Measurements from ENCODE around the gene EXOC4.

EXOC4 gene

DNA sequence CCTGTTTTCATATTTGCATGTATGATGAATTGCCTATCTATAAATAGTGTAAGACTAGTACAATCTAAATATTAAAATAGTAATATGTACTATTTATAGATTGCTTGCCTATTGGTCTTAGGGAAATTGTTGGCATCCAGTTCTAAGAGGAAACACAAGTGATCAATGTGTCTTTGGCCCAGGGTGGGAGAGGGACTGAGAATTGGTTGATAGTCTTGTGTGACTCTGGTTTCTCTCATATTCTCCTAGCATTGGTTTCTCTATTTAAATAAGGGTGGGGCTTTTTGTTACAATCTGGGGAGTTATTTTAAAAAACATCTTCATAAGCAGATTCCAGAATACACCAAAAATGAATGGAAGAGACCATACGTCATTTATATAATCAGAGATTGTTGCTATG is 250.1 kb downstream of the EXOC4 start:
- no peak for DNase-seq (ENCODE audit: extremely low spot score)
- POLR2A ChIA-PET, result no interaction called here
- TF ChIP-seq, protein P1, sequence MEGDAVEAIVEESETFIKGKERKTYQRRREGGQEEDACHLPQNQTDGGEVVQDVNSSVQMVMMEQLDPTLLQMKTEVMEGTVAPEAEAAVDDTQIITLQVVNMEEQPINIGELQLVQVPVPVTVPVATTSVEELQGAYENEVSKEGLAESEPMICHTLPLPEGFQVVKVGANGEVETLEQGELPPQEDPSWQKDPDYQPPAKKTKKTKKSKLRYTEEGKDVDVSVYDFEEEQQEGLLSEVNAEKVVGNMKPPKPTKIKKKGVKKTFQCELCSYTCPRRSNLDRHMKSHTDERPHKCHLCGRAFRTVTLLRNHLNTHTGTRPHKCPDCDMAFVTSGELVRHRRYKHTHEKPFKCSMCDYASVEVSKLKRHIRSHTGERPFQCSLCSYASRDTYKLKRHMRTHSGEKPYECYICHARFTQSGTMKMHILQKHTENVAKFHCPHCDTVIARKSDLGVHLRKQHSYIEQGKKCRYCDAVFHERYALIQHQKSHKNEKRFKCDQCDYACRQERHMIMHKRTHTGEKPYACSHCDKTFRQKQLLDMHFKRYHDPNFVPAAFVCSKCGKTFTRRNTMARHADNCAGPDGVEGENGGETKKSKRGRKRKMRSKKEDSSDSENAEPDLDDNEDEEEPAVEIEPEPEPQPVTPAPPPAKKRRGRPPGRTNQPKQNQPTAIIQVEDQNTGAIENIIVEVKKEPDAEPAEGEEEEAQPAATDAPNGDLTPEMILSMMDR (IDR thresholded peaks at IDR 0.05; ENCODE audit: control extremely low read depth, extremely low read depth, low read depth, missing control alignments), result no peak
- CTCF ChIA-PET, result no interaction called here

DNA sequence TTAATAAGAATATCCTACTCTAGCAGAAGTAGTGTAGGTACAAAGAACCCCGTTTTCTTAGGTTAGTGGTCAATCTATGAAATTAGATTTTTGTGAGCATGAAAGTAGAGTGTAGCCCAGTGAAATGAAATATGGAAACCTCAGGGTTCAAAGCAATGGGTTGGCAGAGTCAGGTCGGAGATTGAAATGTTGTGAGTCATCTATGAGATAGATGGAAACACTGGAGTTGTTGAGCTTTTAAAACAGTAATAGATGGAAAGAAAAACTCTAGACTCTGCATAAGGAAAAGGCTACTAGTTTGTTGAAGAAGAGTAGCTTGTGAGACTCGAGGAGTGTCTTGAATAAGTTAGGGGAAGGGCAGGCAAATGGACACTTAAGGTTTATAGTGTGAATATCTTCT is 251.9 kb downstream of the EXOC4 start:
- POLR2A ChIA-PET, result no interaction called here
- TF ChIP-seq, protein P1 (IDR thresholded peaks at IDR 0.05; ENCODE audit: control extremely low read depth, extremely low read depth, low read depth, missing control alignments), result no peak
- CTCF ChIA-PET, result interaction anchor here (1.3 kb wide), 1 partner anchor 10 kb away, joined by 3 read pairs; no protein-coding TSS in a partner anchor
- DNase-seq (ENCODE audit: extremely low spot score), result no peak

GRCh38 chr7:133509822-133510221 is 256.9 kb downstream of the EXOC4 start:
- no peak for DNase-seq (ENCODE audit: extremely low spot score)
- CTCF ChIA-PET, result no interaction called here
- TF ChIP-seq, protein P1 (IDR thresholded peaks at IDR 0.05; ENCODE audit: control extremely low read depth, extremely low read depth, low read depth, missing control alignments), result no peak
- POLR2A ChIA-PET, result no interaction called here

DNA sequence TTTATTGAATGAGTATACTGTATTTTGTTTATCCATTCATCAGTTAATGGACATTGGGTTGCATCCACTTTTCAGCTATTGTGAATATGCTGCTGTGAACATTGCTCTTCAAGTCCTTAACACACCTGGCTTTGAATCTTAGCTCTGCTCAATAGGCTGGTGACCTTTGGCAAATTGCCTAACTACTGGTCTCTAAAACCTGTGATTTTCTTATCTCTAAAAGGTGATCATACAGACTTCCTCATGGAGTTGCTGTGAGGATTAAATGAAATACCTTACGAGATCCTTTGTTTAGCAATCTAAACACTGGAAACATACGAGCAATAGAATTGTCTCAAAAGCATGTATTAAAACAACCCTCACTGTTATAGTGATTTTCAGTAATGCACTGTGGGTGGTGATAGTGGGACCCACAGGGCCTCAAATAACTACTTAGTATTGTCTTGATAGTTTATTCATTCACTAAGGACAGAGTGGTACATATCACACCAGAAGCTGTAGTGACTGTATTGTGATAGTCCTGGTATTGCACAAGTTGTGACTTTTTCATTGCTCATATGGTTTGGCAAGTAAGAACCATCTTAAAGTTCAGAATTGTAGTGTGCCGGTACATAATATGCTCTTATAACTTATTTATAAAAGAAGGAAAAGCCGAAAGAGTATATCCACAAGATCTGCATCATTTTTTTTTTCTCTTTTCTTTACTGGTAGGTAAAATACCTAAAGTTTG is 257.6 kb downstream of the EXOC4 start:
- TF ChIP-seq, protein P1 (IDR thresholded peaks at IDR 0.05; ENCODE audit: control extremely low read depth, extremely low read depth, low read depth, missing control alignments), result no peak
- no peak for DNase-seq (ENCODE audit: extremely low spot score)
- ChIA-PET CTCF (no interaction called here), POLR2A (no interaction called here)

- TF ChIP-seq, protein P1 (IDR thresholded peaks at IDR 0.05; ENCODE audit: control extremely low read depth, extremely low read depth, low read depth, missing control alignments), result no peak
- DNase-seq (ENCODE audit: extremely low spot score), result no peak
- POLR2A ChIA-PET, result no interaction called here
- CTCF ChIA-PET, result no interaction called here
These were observed 258.4 kb downstream of the EXOC4 start for GRCh38 chr7:133511252-133511651.

DNA sequence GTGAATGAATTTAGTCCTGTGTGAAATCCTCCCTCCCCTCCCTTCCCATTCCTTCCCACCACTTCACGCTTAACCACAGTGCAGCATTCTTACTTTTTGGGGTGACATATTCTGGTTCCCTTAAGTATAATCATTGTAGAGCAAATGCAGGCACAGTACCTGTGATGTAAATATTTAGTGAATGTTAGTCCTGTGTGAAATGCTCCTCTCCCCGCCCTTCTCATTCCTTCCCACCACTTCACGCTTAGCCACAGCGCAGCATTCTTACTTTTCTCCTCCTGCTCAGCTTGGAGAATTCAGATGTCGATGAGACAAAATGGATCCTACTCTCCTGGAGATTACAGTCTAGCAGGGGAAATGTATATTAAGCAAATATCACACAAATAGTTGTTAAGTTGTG is 258.8 kb downstream of the EXOC4 start:
- ChIA-PET POLR2A (no interaction called here), CTCF (no interaction called here)
- DNase-seq (ENCODE audit: extremely low spot score), result no peak
- TF ChIP-seq, protein P1 (IDR thresholded peaks at IDR 0.05; ENCODE audit: control extremely low read depth, extremely low read depth, low read depth, missing control alignments), result no peak

Data from GM10248 (cell line).